ENCODE data around the gene CLASP1. TPM values are rescaled to one million over a fixed set of nuclear protein-coding genes. Genes with fewer than 3 reads are reported as not detected.

Gene CLASP1
- total and polyA plus RNA-seq, 2 experiments from 2014 or later, result 20.1 to 45.9 TPM

- TF ChIP-seq CTCF (IDR thresholded peaks at IDR 0.05; ENCODE audit: poor library complexity) (no peak), EZH2phosphoT487 (IDR thresholded peaks at IDR 0.05; ENCODE audit: low read depth, severe bottlenecking, unreplicated experiment) (no peak), EZH2 (IDR thresholded peaks at IDR 0.05; ENCODE audit: borderline replicate concordance) (no peak)
- H3K27ac ChIP-seq, result no peak overlapping the region
- no peak overlapping the region for H3K4me3 ChIP-seq
- no peaks in the 10 kb centered on the region for H3K27me3 ChIP-seq
- H3K36me3 ChIP-seq (replicated peaks; ENCODE audit: insufficient read depth, low read depth), result no peaks in the 10 kb centered on the region
- 82% methylated on average over 5 of the region's 5 CpGs for WGBS (ENCODE audit: low lambda C conversion rate, missing lambda C conversion rate)
- peaks cover 4% of the 10 kb centered on the region for H3K79me2 ChIP-seq
- no peaks in the 10 kb centered on the region for H3K4me1 ChIP-seq (ENCODE audit: insufficient read depth)
- H4K20me1 ChIP-seq (ENCODE audit: insufficient read depth, poor library complexity, severe bottlenecking), result no peaks in the 10 kb centered on the region
- no peak overlapping the region for H3K4me2 ChIP-seq
- no peak overlapping the region for H2AFZ ChIP-seq
- no peak for DNase-seq (ENCODE audit: low spot score)
- H3K9me2 ChIP-seq (replicated peaks; ENCODE audit: insufficient read depth), result no peaks in the 10 kb centered on the region
- H3K9me3 ChIP-seq (ENCODE audit: low read depth), result no peaks in the 10 kb centered on the region
Measured at GRCh38 chr2:121390082-121390692, 259.1 kb downstream of the CLASP1 start.

- H3K79me2 ChIP-seq, result peaks cover 4% of the 10 kb centered on the region
- 92% methylated on average over 5 of the region's 5 CpGs for WGBS (ENCODE audit: low lambda C conversion rate, missing lambda C conversion rate)
- TF ChIP-seq EZH2 (IDR thresholded peaks at IDR 0.05; ENCODE audit: borderline replicate concordance), result no peak
- TF ChIP-seq EZH2phosphoT487 (IDR thresholded peaks at IDR 0.05; ENCODE audit: low read depth, severe bottlenecking, unreplicated experiment), result no peak
- TF ChIP-seq CTCF (IDR thresholded peaks at IDR 0.05; ENCODE audit: poor library complexity), result no peak
- no peak overlapping the region for H3K27ac ChIP-seq
- no peaks in the 10 kb centered on the region for H4K20me1 ChIP-seq (ENCODE audit: insufficient read depth, poor library complexity, severe bottlenecking)
- H3K36me3 ChIP-seq (replicated peaks; ENCODE audit: insufficient read depth, low read depth), result no peaks in the 10 kb centered on the region
- no peaks in the 10 kb centered on the region for H3K9me2 ChIP-seq (replicated peaks; ENCODE audit: insufficient read depth)
- no peak overlapping the region for H3K4me2 ChIP-seq
- no peak overlapping the region for H3K4me3 ChIP-seq
- no peaks in the 10 kb centered on the region for H3K9me3 ChIP-seq (ENCODE audit: low read depth)
- H3K27me3 ChIP-seq, result no peaks in the 10 kb centered on the region
- DNase-seq (ENCODE audit: low spot score), result no peak
- H2AFZ ChIP-seq, result no peak overlapping the region
- no peaks in the 10 kb centered on the region for H3K4me1 ChIP-seq (ENCODE audit: insufficient read depth)
Measured at GRCh38 chr2:121388371-121388770, 260.9 kb downstream of the CLASP1 start.

- no peaks in the 10 kb centered on the region for H3K36me3 ChIP-seq (replicated peaks; ENCODE audit: insufficient read depth, low read depth)
- no peaks in the 10 kb centered on the region for H3K27me3 ChIP-seq
- H4K20me1 ChIP-seq (ENCODE audit: insufficient read depth, poor library complexity, severe bottlenecking), result no peaks in the 10 kb centered on the region
- DNase-seq (ENCODE audit: low spot score), result no peak
- no peaks in the 10 kb centered on the region for H3K9me2 ChIP-seq (replicated peaks; ENCODE audit: insufficient read depth)
- no peak overlapping the region for H2AFZ ChIP-seq
- H3K4me2 ChIP-seq, result no peak overlapping the region
- no peaks in the 10 kb centered on the region for H3K9me3 ChIP-seq (ENCODE audit: low read depth)
- no peak for TF ChIP-seq EZH2phosphoT487 (IDR thresholded peaks at IDR 0.05; ENCODE audit: low read depth, severe bottlenecking, unreplicated experiment)
- TF ChIP-seq EZH2 (IDR thresholded peaks at IDR 0.05; ENCODE audit: borderline replicate concordance), result no peak
- TF ChIP-seq CTCF (IDR thresholded peaks at IDR 0.05; ENCODE audit: poor library complexity), result no peak
- 91% methylated on average over 5 of the region's 5 CpGs for WGBS (ENCODE audit: low lambda C conversion rate, missing lambda C conversion rate)
- H3K4me3 ChIP-seq, result no peak overlapping the region
- no peak overlapping the region for H3K27ac ChIP-seq
- no peaks in the 10 kb centered on the region for H3K4me1 ChIP-seq (ENCODE audit: insufficient read depth)
- peaks cover 4% of the 10 kb centered on the region for H3K79me2 ChIP-seq
Measured at GRCh38 chr2:121387591-121388325, 261.5 kb downstream of the CLASP1 start.

All from hepatocyte (in vitro differentiated cells).